H1 (cell line): ENCODE data around the gene AMER2. TPM values are rescaled to one million over a fixed set of nuclear protein-coding genes. Genes with fewer than 3 reads are reported as not detected.

Experiments used
- ASH2L ChIP-seq: fragments of 200-600, 300-600 bp; sonication (generic); IDR thresholded peaks from one replicate; pipeline ENCODE4 v1.7.1; 2017; ENCODE audit warnings: low read length
- CEBPB ChIP-seq: IDR thresholded peaks from 2 replicates; pipeline ENCODE4 v1.6.1; 2012; ENCODE audit warnings: low read depth, low read length
- EGR1 ChIP-seq: IDR thresholded peaks from 2 replicates; pipeline ENCODE4 v1.6.1; 2011; ENCODE audit warnings: low read depth, low read length, borderline replicate concordance
- GABPA ChIP-seq: IDR thresholded peaks from 2 replicates; pipeline ENCODE4 v1.6.1; 2011; ENCODE audit warnings: mild to moderate bottlenecking, low read length, moderate library complexity, borderline replicate concordance; ENCODE audit not compliant: insufficient read depth
- RBBP5 ChIP-seq: IDR thresholded peaks from 2 replicates; pipeline ENCODE4 v1.7.1; 2012; ENCODE audit warnings: low read depth, mild to moderate bottlenecking, inconsistent platforms, low read length, moderate library complexity, borderline replicate concordance
- SIN3A ChIP-seq, 2 experiments: IDR thresholded peaks in 1 of 2; conservative IDR thresholded peaks in 1 of 2; 2 replicates each; pipeline ENCODE4 v1.6.1; 2011 to 2012; ENCODE audit warnings: low read length in 2 of 2, improper control_type of control experiment in 1 of 2, low read depth in 1 of 2, mild to moderate bottlenecking in 1 of 2
- polyA plus RNA-seq, 7 experiments: library from polyadenylated mRNA; depleted of rRNA in 3 of 7; stranded (reverse) in 5 of 7; unstranded in 2 of 7; fragments of >200 nt in 5 of 7; fragments of 200-250 nt in 2 of 7; gene quantifications; 1 replicate in 5 of 7; 2 replicates in 1 of 7; 4 replicates in 1 of 7; pipeline versions ENCODE4 v1.2.1 to v1.2.3, GENCODE V29; 2011 to 2013; ENCODE audit warnings: missing spikeins in 2 of 7, mixed read lengths in 2 of 7
- total RNA-seq: library from RNA; stranded (reverse); fragmentation: NEBNext Ultra II Directional; extraction: Animal tissue kit (Norgen Biotek cat#: 25700); gene quantifications from 2 replicates; pipeline ENCODE4 v1.2.1, GENCODE V29; 2021

Gene AMER2
- total and polyA plus RNA-seq, 2 of the 8 experiments (the other 6 are each of a cell fraction or from before 2014, with no cell fraction given) = 0.14 to 0.50 TPM

DNA sequence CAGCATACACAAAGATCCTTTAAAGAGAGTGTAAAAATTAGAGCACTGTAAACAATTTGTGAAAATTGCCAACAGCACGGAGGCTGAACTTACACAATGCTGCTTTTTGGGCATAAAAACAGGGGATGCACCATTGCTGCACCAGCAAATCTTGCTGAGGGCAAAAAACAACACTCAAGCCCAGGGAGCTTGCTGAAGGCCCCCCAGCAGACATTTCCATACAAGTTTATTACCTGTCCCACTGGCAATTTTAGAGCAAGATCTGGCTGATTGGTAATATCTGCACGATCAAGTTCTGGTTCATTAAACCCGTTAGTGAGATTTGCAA, 34.3 kb downstream of the AMER2 start (continued):
- no peak for TF ChIP-seq RBBP5
- no peak for TF ChIP-seq SIN3A (conservative IDR thresholded peaks at IDR 0.05 in 1 of 2, IDR thresholded peaks at IDR 0.05 in 1 of 2; ENCODE audit: low read depth in 1 of 2, low read length in 2 of 2)
- no peak for TF ChIP-seq ASH2L
- no peak for TF ChIP-seq EGR1
- TF ChIP-seq GABPA = no peak
- TF ChIP-seq CEBPB = no peak
